IMR-90 (cell line): ENCODE data around the gene ASXL1. TPM values are rescaled to one million over a fixed set of nuclear protein-coding genes. Genes with fewer than 3 reads are reported as not detected.

Experiments
- ATAC-seq: fragments of 200-7000 bp; cut with Tn5 transposase; 2 replicates; pipeline ENCODE4 v1.9.1; 2020; ENCODE audit warnings: low read depth, mild to moderate bottlenecking, moderate library complexity
- BruUV-seq: library from RNA; stranded (reverse); fragments of 400-500 nt; replicated peaks from 2 replicates; lab custom pipeline; 2021; lab: Mats Ljungman, UMichigan
- CTCF ChIA-PET: fragments of 300-600 bp; formaldehyde crosslinking; extraction: SDS; loops from one replicate; lab custom pipeline; 2021; ENCODE audit warnings: antibody characterized with exemption; lab: Yijun Ruan, JAX
- POLR2A ChIA-PET: fragments of 300-600 bp; sonication (Branson Sonifier 250); formaldehyde crosslinking; loops from one replicate; lab custom pipeline; 2022; ENCODE audit warnings: antibody characterized with exemption; ENCODE audit not compliant: unreplicated experiment; lab: Charles Lee
- DNase-seq: peaks from one replicate; pipeline ENCODE4 v3.0.0; 2013
- H2AFZ ChIP-seq: replicated peaks from 2 replicates; pipeline ENCODE3; 2013; ENCODE audit warnings: low read length, mild to moderate bottlenecking; ENCODE audit not compliant: poor library complexity
- H2AK5ac ChIP-seq: 2 replicates; pipeline ENCODE4 v1.6.1; 2013; ENCODE audit warnings: low read depth, low read length, inconsistent platforms
- H2AK9ac ChIP-seq: replicated peaks from 2 replicates; pipeline ENCODE3; 2013; ENCODE audit warnings: mild to moderate bottlenecking, low read depth, low read length, moderate library complexity; ENCODE audit not compliant: poor library complexity
- H2BK120ac ChIP-seq: 2 replicates; pipeline ENCODE4 v1.6.1; 2013; ENCODE audit warnings: low read depth, low read length, inconsistent platforms
- H2BK15ac ChIP-seq: 3 replicates; pipeline ENCODE4 v1.6.1; 2013; ENCODE audit warnings: low read depth, low read length, inconsistent platforms
- H2BK20ac ChIP-seq: 2 replicates; pipeline ENCODE4 v1.6.1; 2013; ENCODE audit warnings: low read depth, mild to moderate bottlenecking, inconsistent platforms, low read length, moderate library complexity
- H2BK5ac ChIP-seq: 2 replicates; pipeline ENCODE4 v1.6.1; 2013; ENCODE audit warnings: mild to moderate bottlenecking, low read depth, low read length, inconsistent platforms; ENCODE audit not compliant: poor library complexity, severe bottlenecking
- H3K14ac ChIP-seq: replicated peaks from 2 replicates; pipeline ENCODE4 v1.6.1; 2013; ENCODE audit warnings: low read depth, low read length, inconsistent platforms
- H3K18ac ChIP-seq: 2 replicates; pipeline ENCODE4 v1.6.1; 2013; ENCODE audit warnings: low read depth, low read length, control low read depth
- H3K23ac ChIP-seq: 2 replicates; pipeline ENCODE4 v1.6.1; 2013; ENCODE audit warnings: low read depth, low read length, inconsistent platforms
- H3K27ac ChIP-seq: 2 replicates; pipeline ENCODE4 v1.5.1; 2013; ENCODE audit warnings: mild to moderate bottlenecking, control low read depth, low read length; ENCODE audit not compliant: insufficient read depth
- H3K27me3 ChIP-seq: 2 replicates; pipeline ENCODE4 v1.6.1; 2013; ENCODE audit warnings: low read length; ENCODE audit not compliant: control insufficient read depth, insufficient read depth
- H3K36me3 ChIP-seq: 2 replicates; pipeline ENCODE4 v1.6.1; 2013; ENCODE audit warnings: low read length, mixed read lengths; ENCODE audit not compliant: control insufficient read depth, insufficient read depth
- H3K4ac ChIP-seq: 2 replicates; pipeline ENCODE4 v1.6.1; 2013; ENCODE audit warnings: low read depth, low read length, inconsistent platforms
- H3K4me1 ChIP-seq: 2 replicates; pipeline ENCODE4 v1.6.1; 2013; ENCODE audit warnings: low read length, mixed read lengths; ENCODE audit not compliant: control insufficient read depth, insufficient read depth
- H3K4me2 ChIP-seq: 2 replicates; pipeline ENCODE4 v1.6.1; 2013; ENCODE audit warnings: low read depth, mild to moderate bottlenecking, control low read depth, low read length, moderate library complexity
- H3K4me3 ChIP-seq: 2 replicates; pipeline ENCODE4 v1.5.1; 2013; ENCODE audit warnings: low read depth, mild to moderate bottlenecking, control low read depth, low read length, moderate library complexity; ENCODE audit not compliant: insufficient read depth
- H3K56ac ChIP-seq: 2 replicates; pipeline ENCODE4 v1.6.1; 2013; ENCODE audit warnings: low read length, inconsistent platforms; ENCODE audit not compliant: insufficient read depth; ENCODE audit errors: extremely low read depth
- H3K79me1 ChIP-seq, 2 experiments: 2 replicates each; pipeline ENCODE4 v1.6.1; 2013; ENCODE audit warnings: low read length in 2 of 2, inconsistent platforms in 1 of 2, low read depth in 1 of 2
- H3K9ac ChIP-seq: 2 replicates; pipeline ENCODE4 v1.6.1; 2013; ENCODE audit warnings: low read depth, low read length, control low read depth
- H3K9me1 ChIP-seq: 2 replicates; pipeline ENCODE4 v1.6.1; 2013; ENCODE audit warnings: low read length, inconsistent platforms; ENCODE audit not compliant: insufficient read depth
- H3K9me3 ChIP-seq: 2 replicates; pipeline ENCODE4 v1.6.1; 2013; ENCODE audit warnings: low read length; ENCODE audit not compliant: control insufficient read depth, insufficient read depth
- H4K20me1 ChIP-seq: 2 replicates; pipeline ENCODE4 v1.6.1; 2013; ENCODE audit warnings: low read length, inconsistent platforms; ENCODE audit not compliant: insufficient read depth
- H4K5ac ChIP-seq: 2 replicates; pipeline ENCODE4 v1.6.1; 2013; ENCODE audit warnings: mild to moderate bottlenecking, low read depth, low read length, control low read depth
- H4K8ac ChIP-seq, 2 experiments: 2 replicates each; pipeline ENCODE4 v1.6.1; 2013; ENCODE audit warnings: low read depth in 2 of 2, low read length in 2 of 2, control low read depth in 1 of 2, inconsistent platforms in 1 of 2
- H4K91ac ChIP-seq: 2 replicates; pipeline ENCODE4 v1.6.1; 2013; ENCODE audit warnings: low read depth, low read length, inconsistent platforms; ENCODE audit not compliant: insufficient read depth
- BHLHE40 ChIP-seq: fragments of 150-350 bp; IDR thresholded peaks from 2 replicates; pipeline ENCODE4 v1.6.1; 2016; ENCODE audit warnings: mild to moderate bottlenecking, low read depth, low read length
- CEBPB ChIP-seq: IDR thresholded peaks from 2 replicates; pipeline ENCODE4 v1.6.1; 2012; ENCODE audit warnings: low read depth, low read length, improper control_type of control experiment
- CHD1 ChIP-seq: IDR thresholded peaks from 2 replicates; pipeline ENCODE4 v1.6.1; 2012; ENCODE audit warnings: low read depth, low read length, improper control_type of control experiment
- FOS ChIP-seq: fragments of 150-350 bp; IDR thresholded peaks from 2 replicates; pipeline ENCODE4 v1.6.1; 2016; ENCODE audit warnings: low read depth, low read length
- MAFK ChIP-seq: IDR thresholded peaks from 2 replicates; pipeline ENCODE4 v1.6.1; 2012; ENCODE audit warnings: low read depth, low read length, improper control_type of control experiment
- MAZ ChIP-seq: IDR thresholded peaks from 2 replicates; pipeline ENCODE4 v1.6.1; 2012; ENCODE audit warnings: low read depth, mild to moderate bottlenecking, low read length, improper control_type of control experiment, moderate library complexity, borderline replicate concordance
- MXI1 ChIP-seq: IDR thresholded peaks from 2 replicates; pipeline ENCODE4 v1.6.1; 2012; ENCODE audit warnings: low read depth, mild to moderate bottlenecking, low read length, moderate library complexity, borderline replicate concordance
- NFE2L2 ChIP-seq: fragments of 150-350 bp; IDR thresholded peaks from 2 replicates; pipeline ENCODE4 v1.6.1; 2016; ENCODE audit warnings: low read depth, mild to moderate bottlenecking, low read length
- POLR2A ChIP-seq: IDR thresholded peaks from 2 replicates; pipeline ENCODE4 v1.6.1; 2012; ENCODE audit warnings: mild to moderate bottlenecking, low read depth, low read length
- RAD21 ChIP-seq: IDR thresholded peaks from 2 replicates; pipeline ENCODE4 v1.6.1; 2012; ENCODE audit warnings: low read length, improper control_type of control experiment
- RCOR1 ChIP-seq: IDR thresholded peaks from 2 replicates; pipeline ENCODE4 v1.6.1; 2012; ENCODE audit warnings: mild to moderate bottlenecking, low read length, improper control_type of control experiment; ENCODE audit not compliant: insufficient replicate concordance
- RFX5 ChIP-seq: IDR thresholded peaks from 2 replicates; pipeline ENCODE4 v1.8.0; 2012; ENCODE audit warnings: low read depth, mild to moderate bottlenecking, low read length, moderate library complexity
- SMC3 ChIP-seq: fragments of 150-350 bp; IDR thresholded peaks from 2 replicates; pipeline ENCODE4 v1.6.1; 2016; ENCODE audit warnings: low read depth, mild to moderate bottlenecking, antibody characterized with exemption, low read length, moderate library complexity
- WGBS, 2 experiments: methylation state at CpG; one replicate each; pipeline versions ENCODE4 v1.1.5 to v1.1.7; 2013; ENCODE audit warnings: missing lambda C conversion rate in 2 of 2; ENCODE audit not compliant: insufficient read length in 1 of 2; ENCODE audit errors: extremely low coverage in 2 of 2; 5-methylcytosine and 5-hydroxymethylcytosine counted together
- dilution Hi-C: fragments of 300-500 bp; cut with HindIII; formaldehyde crosslinking; loops from one replicate; pipeline ENCODE4 v1.14.3; 2018; ENCODE audit warnings: low sequenced_read_pairs; ENCODE audit not compliant: unreplicated experiment
- in situ Hi-C: fragments of 300-500 bp; cut with MboI; formaldehyde crosslinking; loops from 3 replicates; pipeline ENCODE4 v1.14.3; 2019; ENCODE audit warnings: low sequenced_read_pairs, inconsistent platforms, mixed read lengths
- intact Hi-C: fragments of 100-400 bp; cut with micrococcal nuclease; formaldehyde crosslinking; loops from 2 replicates; pipeline ENCODE4 v1.10.0; 2022
- polyA plus RNA-seq, 3 experiments: library from polyadenylated mRNA; depleted of rRNA; stranded (reverse); fragments of >200 nt; gene quantifications; 2 replicates each; pipeline ENCODE4 v1.2.3, GENCODE V29; 2012; ENCODE audit warnings: low replicate concordance in 1 of 3
- total RNA-seq: library from RNA; depleted of rRNA; stranded (reverse); fragments of >200 nt; gene quantifications from 2 replicates; pipeline ENCODE4 v1.2.3, GENCODE V29; 2012
- TF ChIP-seq, protein P1 (sequence below): conservative IDR thresholded peaks from 2 replicates; pipeline ENCODE4 v1.5.1; 2012; ENCODE audit warnings: mild to moderate bottlenecking, low read depth, low read length, improper control_type of control experiment
- TF ChIP-seq, protein P2 (sequence below): fragments of 150-350 bp; IDR thresholded peaks from 2 replicates; pipeline ENCODE4 v1.6.1; 2016; ENCODE audit warnings: low read depth, mild to moderate bottlenecking, low read length, moderate library complexity, borderline replicate concordance
- TF ChIP-seq, protein P3 (sequence below): fragments of 150-350 bp; IDR thresholded peaks from 2 replicates; pipeline ENCODE4 v1.6.1; 2017; ENCODE audit warnings: mild to moderate bottlenecking, antibody characterized with exemption, low read length, low read depth

Gene ASXL1
- total and polyA plus RNA-seq, 2 of the 4 experiments (the other 2 are of a cell fraction) = 29.9 to 37.1 TPM

DNA sequence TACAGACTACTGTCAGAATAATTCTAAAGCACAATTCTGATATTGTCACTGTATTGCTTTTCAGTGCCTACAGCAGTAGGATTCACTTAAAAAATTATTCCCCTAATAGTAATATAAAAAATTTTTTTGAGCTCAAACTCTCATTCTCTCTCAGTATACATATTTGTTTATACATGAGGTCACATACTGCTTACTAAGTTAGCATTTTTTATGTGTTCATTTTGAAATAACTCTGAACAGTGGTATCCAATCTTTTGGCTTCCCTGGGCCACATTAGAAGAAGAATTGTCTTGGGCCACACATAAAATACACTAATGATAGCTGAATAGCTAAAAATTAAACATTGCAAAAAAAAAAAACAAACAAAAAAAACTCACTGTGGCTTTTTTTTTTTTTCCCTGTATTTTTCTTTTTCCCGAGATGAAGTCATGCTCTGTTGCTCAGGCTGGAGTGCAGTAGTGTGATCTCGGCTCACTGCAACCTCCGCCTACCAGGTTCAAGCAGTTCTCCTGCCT, 38.6 kb downstream of the ASXL1 start:
- no CpG with 5 or more reads among the region's 3 CpGs for WGBS, 2 experiments
- CTCF ChIA-PET = interaction anchor here (0.5 to 0.6 kb wide), 2 partner anchors 292 to 936 kb away, joined by 4 to 6 read pairs; no protein-coding TSS in a partner anchor

More for the DNA sequence above, 38.6 kb downstream of the ASXL1 start:
- TF ChIP-seq RFX5 (no peak), BHLHE40 (no peak), RCOR1 (no peak), MXI1 (no peak), MAZ (no peak), RAD21 (no peak), SMC3 (no peak), FOS (no peak), CHD1 (no peak), MAFK (no peak), NFE2L2 (no peak), POLR2A (no peak), CEBPB (no peak)
- TF ChIP-seq, protein P1, sequence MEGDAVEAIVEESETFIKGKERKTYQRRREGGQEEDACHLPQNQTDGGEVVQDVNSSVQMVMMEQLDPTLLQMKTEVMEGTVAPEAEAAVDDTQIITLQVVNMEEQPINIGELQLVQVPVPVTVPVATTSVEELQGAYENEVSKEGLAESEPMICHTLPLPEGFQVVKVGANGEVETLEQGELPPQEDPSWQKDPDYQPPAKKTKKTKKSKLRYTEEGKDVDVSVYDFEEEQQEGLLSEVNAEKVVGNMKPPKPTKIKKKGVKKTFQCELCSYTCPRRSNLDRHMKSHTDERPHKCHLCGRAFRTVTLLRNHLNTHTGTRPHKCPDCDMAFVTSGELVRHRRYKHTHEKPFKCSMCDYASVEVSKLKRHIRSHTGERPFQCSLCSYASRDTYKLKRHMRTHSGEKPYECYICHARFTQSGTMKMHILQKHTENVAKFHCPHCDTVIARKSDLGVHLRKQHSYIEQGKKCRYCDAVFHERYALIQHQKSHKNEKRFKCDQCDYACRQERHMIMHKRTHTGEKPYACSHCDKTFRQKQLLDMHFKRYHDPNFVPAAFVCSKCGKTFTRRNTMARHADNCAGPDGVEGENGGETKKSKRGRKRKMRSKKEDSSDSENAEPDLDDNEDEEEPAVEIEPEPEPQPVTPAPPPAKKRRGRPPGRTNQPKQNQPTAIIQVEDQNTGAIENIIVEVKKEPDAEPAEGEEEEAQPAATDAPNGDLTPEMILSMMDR = no peak
- TF ChIP-seq, protein P2, sequence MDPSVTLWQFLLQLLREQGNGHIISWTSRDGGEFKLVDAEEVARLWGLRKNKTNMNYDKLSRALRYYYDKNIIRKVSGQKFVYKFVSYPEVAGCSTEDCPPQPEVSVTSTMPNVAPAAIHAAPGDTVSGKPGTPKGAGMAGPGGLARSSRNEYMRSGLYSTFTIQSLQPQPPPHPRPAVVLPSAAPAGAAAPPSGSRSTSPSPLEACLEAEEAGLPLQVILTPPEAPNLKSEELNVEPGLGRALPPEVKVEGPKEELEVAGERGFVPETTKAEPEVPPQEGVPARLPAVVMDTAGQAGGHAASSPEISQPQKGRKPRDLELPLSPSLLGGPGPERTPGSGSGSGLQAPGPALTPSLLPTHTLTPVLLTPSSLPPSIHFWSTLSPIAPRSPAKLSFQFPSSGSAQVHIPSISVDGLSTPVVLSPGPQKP = no peak
- TF ChIP-seq, protein P3, sequence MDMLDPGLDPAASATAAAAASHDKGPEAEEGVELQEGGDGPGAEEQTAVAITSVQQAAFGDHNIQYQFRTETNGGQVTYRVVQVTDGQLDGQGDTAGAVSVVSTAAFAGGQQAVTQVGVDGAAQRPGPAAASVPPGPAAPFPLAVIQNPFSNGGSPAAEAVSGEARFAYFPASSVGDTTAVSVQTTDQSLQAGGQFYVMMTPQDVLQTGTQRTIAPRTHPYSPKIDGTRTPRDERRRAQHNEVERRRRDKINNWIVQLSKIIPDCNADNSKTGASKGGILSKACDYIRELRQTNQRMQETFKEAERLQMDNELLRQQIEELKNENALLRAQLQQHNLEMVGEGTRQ = no peak
- Histone ChIP-seq H3K4ac (no peak overlapping the region), H3K79me1 (peaks cover 24 to 63% of the 10 kb centered on the region in 2 experiments), H2AK9ac (no peak overlapping the region), H3K9ac (no peak overlapping the region), H3K14ac (no peak overlapping the region), H2BK120ac (no peak overlapping the region), H3K56ac (no peak overlapping the region), H3K27me3 (no peaks in the 10 kb centered on the region), H3K36me3 (0 out of 2 replicates have a peak, but pooled peaks cover 3% of the 10 kb centered on the region), H2BK5ac (peak overlapping the region; percentile 44), H3K27ac (no peak overlapping the region), H3K18ac (no peak overlapping the region), H3K23ac (no peak overlapping the region), H3K4me1 (peaks cover 2% of the 10 kb centered on the region; the same call in 1 of the 2 replicates), H4K91ac (no peak overlapping the region), H3K4me3 (no peak overlapping the region), H2BK20ac (no peak overlapping the region), H3K9me1 (peaks cover 8% of the 10 kb centered on the region; the same call in 1 of the 2 replicates), H2BK15ac (no peak overlapping the region), H2AFZ (no peak overlapping the region), H4K8ac (no peak overlapping the region), H3K9me3 (no peaks in the 10 kb centered on the region), H3K4me2 (no peak overlapping the region), H4K20me1 (peaks cover 49% of the 10 kb centered on the region), H4K5ac (no peak overlapping the region), H2AK5ac (no peak overlapping the region)
- dilution Hi-C loops (no loop called here), intact Hi-C loops (loop anchor here (5.0 kb wide), 1 partner anchor 34 kb away; no protein-coding TSS in a partner anchor), in situ Hi-C loops (no loop called here)
- ATAC-seq (peak; percentile 81), DNase-seq (peak; percentile 42)
- no TSS peak for BruUV-seq
- POLR2A ChIA-PET = no interaction called here
